ENCODE data around the gene SLC35F1.

The SLC35F1 gene

DNA sequence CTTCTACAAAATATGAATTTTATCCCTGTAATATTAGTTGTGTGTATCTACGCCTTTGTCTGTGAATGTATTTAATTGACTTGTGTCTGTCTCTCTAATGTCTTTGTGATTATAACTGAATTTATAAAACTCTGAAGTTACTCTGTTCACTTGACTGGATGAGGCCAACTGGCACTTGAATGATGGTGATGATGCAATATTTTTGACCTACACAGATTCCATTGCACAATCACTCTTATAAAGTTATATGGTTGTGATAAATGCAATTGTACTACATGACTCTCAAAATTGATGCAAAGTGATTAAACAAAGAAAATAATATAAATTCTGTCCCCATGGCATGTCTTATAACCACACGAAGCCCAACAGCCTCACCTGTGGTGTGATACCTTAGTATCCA, 353.8 kb downstream of the SLC35F1 start:
- no peak overlapping the region for H3K4me2 ChIP-seq (ENCODE audit: low read length)
- H3K27me3 ChIP-seq (ENCODE audit: low read depth, low read length), result no peaks in the 10 kb centered on the region
- no peaks in the 10 kb centered on the region for H3K4me1 ChIP-seq (ENCODE audit: low read length)
- TF ChIP-seq, protein P1, sequence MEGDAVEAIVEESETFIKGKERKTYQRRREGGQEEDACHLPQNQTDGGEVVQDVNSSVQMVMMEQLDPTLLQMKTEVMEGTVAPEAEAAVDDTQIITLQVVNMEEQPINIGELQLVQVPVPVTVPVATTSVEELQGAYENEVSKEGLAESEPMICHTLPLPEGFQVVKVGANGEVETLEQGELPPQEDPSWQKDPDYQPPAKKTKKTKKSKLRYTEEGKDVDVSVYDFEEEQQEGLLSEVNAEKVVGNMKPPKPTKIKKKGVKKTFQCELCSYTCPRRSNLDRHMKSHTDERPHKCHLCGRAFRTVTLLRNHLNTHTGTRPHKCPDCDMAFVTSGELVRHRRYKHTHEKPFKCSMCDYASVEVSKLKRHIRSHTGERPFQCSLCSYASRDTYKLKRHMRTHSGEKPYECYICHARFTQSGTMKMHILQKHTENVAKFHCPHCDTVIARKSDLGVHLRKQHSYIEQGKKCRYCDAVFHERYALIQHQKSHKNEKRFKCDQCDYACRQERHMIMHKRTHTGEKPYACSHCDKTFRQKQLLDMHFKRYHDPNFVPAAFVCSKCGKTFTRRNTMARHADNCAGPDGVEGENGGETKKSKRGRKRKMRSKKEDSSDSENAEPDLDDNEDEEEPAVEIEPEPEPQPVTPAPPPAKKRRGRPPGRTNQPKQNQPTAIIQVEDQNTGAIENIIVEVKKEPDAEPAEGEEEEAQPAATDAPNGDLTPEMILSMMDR (IDR thresholded peaks at IDR 0.05; ENCODE audit: low read depth, low read length), result no peak
- TF ChIP-seq EZH2phosphoT487 (IDR thresholded peaks at IDR 0.05; ENCODE audit: low read depth), result no peak
- H3K27ac ChIP-seq (ENCODE audit: low read length), result no peak overlapping the region
- H3K79me2 ChIP-seq (ENCODE audit: low read length), result no peaks in the 10 kb centered on the region
- H3K9me3 ChIP-seq (ENCODE audit: insufficient read depth, low read length), result no peaks in the 10 kb centered on the region
- no peak overlapping the region for H2AFZ ChIP-seq (ENCODE audit: low read depth, low read length)
- H3K36me3 ChIP-seq (replicated peaks; ENCODE audit: low read depth, low read length), result no peaks in the 10 kb centered on the region
- no peaks in the 10 kb centered on the region for H4K20me1 ChIP-seq (ENCODE audit: insufficient read depth, low read length)
- no peak overlapping the region for H3K4me3 ChIP-seq (ENCODE audit: low read length)
- no peak overlapping the region for H3K9ac ChIP-seq (ENCODE audit: low read length)

DNA sequence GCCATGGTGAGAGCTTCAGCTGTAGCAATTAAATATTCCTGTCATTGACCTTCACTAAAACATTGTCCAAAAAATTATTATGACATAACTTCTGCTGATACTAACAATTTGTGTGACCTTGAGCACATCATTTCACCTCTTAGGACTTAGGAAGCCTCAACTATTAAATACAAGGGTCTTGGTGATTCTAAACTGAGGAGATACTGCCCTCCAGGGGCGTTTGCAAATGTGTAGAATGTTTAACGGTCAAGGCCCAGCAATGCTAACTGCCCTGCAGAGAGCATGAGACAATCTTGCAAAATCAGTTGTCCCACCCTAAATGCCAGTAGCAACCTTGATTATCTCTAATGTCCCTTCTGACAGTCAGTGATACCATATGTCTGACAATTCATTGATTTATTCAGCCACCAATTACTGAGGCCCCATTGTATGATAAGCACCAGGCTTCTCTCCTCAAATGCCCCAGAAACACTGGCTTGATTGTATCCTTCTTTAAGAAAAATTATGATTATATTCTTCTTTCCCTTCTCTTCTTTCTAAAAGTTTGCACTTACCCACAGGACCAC, 356.9 kb downstream of the SLC35F1 start:
- Histone ChIP-seq H3K9ac (ENCODE audit: low read length) (no peak overlapping the region), H3K4me3 (ENCODE audit: low read length) (no peak overlapping the region)

DNA sequence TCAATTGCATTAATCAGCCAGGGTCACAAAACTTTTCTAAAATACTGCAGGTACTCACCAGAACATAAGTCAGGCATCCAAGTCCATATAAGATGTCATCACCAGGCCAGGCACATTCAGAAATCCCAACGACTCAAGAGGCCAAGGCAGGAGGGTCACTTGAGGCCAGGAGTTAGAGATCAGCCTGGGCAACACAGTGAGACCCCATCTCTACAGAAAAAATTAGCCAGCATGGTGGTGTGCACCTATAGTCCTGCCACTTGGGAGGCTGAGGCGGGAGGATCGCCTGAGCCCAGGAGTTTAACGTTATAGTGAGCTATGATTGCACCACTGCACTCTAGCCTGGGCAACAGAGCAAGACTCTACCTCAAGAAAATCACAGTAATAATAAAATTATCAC, 362.6 kb downstream of the SLC35F1 start:
- Histone ChIP-seq H3K27ac (ENCODE audit: low read length) (no peak overlapping the region), H3K4me1 (ENCODE audit: low read length) (no peaks in the 10 kb centered on the region), H3K4me2 (ENCODE audit: low read length) (no peak overlapping the region), H4K20me1 (ENCODE audit: insufficient read depth, low read length) (no peaks in the 10 kb centered on the region), H2AFZ (ENCODE audit: low read depth, low read length) (no peak overlapping the region), H3K27me3 (ENCODE audit: low read depth, low read length) (no peaks in the 10 kb centered on the region), H3K9me3 (ENCODE audit: insufficient read depth, low read length) (no peaks in the 10 kb centered on the region), H3K36me3 (replicated peaks; ENCODE audit: low read depth, low read length) (no peaks in the 10 kb centered on the region), H3K9ac (ENCODE audit: low read length) (no peak overlapping the region), H3K4me3 (ENCODE audit: low read length) (no peak overlapping the region), H3K79me2 (ENCODE audit: low read length) (no peaks in the 10 kb centered on the region)
- TF ChIP-seq, protein P1 (IDR thresholded peaks at IDR 0.05; ENCODE audit: low read depth, low read length), result no peak
- no peak for TF ChIP-seq EZH2phosphoT487 (IDR thresholded peaks at IDR 0.05; ENCODE audit: low read depth)

More for the DNA sequence above, 356.9 kb downstream of the SLC35F1 start:
- TF ChIP-seq EZH2phosphoT487 (IDR thresholded peaks at IDR 0.05; ENCODE audit: low read depth), result no peak
- TF ChIP-seq, protein P1 (IDR thresholded peaks at IDR 0.05; ENCODE audit: low read depth, low read length), result peak; percentile 55
- no peak overlapping the region for H3K27ac ChIP-seq (ENCODE audit: low read length)
- H3K27me3 ChIP-seq (ENCODE audit: low read depth, low read length), result no peaks in the 10 kb centered on the region
- no peak overlapping the region for H2AFZ ChIP-seq (ENCODE audit: low read depth, low read length)
- no peaks in the 10 kb centered on the region for H4K20me1 ChIP-seq (ENCODE audit: insufficient read depth, low read length)
- no peaks in the 10 kb centered on the region for H3K4me1 ChIP-seq (ENCODE audit: low read length)
- no peaks in the 10 kb centered on the region for H3K79me2 ChIP-seq (ENCODE audit: low read length)
- no peaks in the 10 kb centered on the region for H3K9me3 ChIP-seq (ENCODE audit: insufficient read depth, low read length)
- no peaks in the 10 kb centered on the region for H3K36me3 ChIP-seq (replicated peaks; ENCODE audit: low read depth, low read length)
- no peak overlapping the region for H3K4me2 ChIP-seq (ENCODE audit: low read length)

DNA sequence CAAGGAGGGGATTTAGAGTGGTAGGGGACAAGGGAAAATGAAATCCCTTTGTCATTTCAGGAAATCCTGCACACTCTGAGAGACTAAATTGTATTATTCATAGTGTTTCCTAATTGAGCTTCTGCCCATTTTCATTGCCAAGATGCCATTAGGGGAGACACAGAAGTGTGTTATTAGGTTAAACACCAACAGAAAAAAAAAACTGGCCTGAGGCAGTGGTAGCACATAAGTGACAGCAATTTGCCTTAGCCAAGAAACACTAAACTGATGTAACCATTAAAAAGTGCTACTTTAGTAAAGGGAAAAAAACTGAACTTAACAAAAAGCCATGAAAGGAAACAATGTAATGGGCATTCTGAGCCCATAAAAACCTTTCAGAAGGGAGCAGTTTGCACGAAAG, 370.6 kb downstream of the SLC35F1 start:
- Histone ChIP-seq H3K36me3 (replicated peaks; ENCODE audit: low read depth, low read length) (no peaks in the 10 kb centered on the region), H3K79me2 (ENCODE audit: low read length) (no peaks in the 10 kb centered on the region), H4K20me1 (ENCODE audit: insufficient read depth, low read length) (no peaks in the 10 kb centered on the region), H3K4me3 (ENCODE audit: low read length) (no peak overlapping the region), H3K27ac (ENCODE audit: low read length) (no peak overlapping the region), H3K27me3 (ENCODE audit: low read depth, low read length) (peaks cover 6% of the 10 kb centered on the region; the same call in 1 of the 2 replicates), H2AFZ (ENCODE audit: low read depth, low read length) (no peak overlapping the region), H3K4me2 (ENCODE audit: low read length) (no peak overlapping the region), H3K9ac (ENCODE audit: low read length) (no peak overlapping the region), H3K4me1 (ENCODE audit: low read length) (no peaks in the 10 kb centered on the region), H3K9me3 (ENCODE audit: insufficient read depth, low read length) (no peaks in the 10 kb centered on the region)
- no peak for TF ChIP-seq EZH2phosphoT487 (IDR thresholded peaks at IDR 0.05; ENCODE audit: low read depth)
